ENCODE measurements around the gene POLRMT.

DNA sequence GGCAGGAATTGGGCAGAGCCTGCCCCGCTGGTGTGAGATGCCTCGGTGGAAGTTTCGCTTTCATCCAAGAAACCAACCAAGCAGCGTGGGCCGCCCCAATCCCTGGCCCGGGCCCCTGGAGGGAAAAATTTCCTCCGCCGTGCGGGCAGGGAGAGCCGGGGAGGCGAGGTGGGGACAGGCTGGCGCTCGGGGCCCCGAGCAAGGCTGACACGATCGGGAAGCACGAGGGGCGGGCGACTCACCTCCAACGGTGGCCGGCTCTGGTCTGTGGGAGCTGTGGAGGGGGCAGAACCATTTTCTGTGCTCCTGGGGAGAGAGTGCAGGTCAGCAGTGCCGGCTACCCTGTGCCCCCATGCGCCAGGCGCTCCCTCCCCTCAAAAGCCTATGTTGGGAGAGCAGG is 18.7 kb upstream of the POLRMT start:
- TF ChIP-seq, protein P1, sequence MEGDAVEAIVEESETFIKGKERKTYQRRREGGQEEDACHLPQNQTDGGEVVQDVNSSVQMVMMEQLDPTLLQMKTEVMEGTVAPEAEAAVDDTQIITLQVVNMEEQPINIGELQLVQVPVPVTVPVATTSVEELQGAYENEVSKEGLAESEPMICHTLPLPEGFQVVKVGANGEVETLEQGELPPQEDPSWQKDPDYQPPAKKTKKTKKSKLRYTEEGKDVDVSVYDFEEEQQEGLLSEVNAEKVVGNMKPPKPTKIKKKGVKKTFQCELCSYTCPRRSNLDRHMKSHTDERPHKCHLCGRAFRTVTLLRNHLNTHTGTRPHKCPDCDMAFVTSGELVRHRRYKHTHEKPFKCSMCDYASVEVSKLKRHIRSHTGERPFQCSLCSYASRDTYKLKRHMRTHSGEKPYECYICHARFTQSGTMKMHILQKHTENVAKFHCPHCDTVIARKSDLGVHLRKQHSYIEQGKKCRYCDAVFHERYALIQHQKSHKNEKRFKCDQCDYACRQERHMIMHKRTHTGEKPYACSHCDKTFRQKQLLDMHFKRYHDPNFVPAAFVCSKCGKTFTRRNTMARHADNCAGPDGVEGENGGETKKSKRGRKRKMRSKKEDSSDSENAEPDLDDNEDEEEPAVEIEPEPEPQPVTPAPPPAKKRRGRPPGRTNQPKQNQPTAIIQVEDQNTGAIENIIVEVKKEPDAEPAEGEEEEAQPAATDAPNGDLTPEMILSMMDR (IDR thresholded peaks at IDR 0.05) = no peak
- TF ChIP-seq POLR2A (IDR thresholded peaks at IDR 0.05) = no peak
